ENCODE data around the gene KCNS3.

Gene KCNS3

GRCh38 chr2:17910980-17911379 is 32.5 kb downstream of the KCNS3 start:
- H3K9me3 Mint-ChIP-seq, result peaks cover 3% of the 10 kb centered on the region
- DNase-seq, result no peak
- no peaks in the 10 kb centered on the region for H3K4me1 Mint-ChIP-seq (ENCODE audit: low read depth)
- H3K27me3 Mint-ChIP-seq, result peaks cover 10% of the 10 kb centered on the region
- H3K27ac Mint-ChIP-seq, result no peak overlapping the region
- H3K36me3 Mint-ChIP-seq (ENCODE audit: low read depth), result no peaks in the 10 kb centered on the region
- no peak overlapping the region for H3K4me3 Mint-ChIP-seq

- H3K27me3 Mint-ChIP-seq, result peaks cover 10% of the 10 kb centered on the region
- no peaks in the 10 kb centered on the region for H3K36me3 Mint-ChIP-seq (ENCODE audit: low read depth)
- H3K4me3 Mint-ChIP-seq, result no peak overlapping the region
- DNase-seq, result no peak
- H3K27ac Mint-ChIP-seq, result no peak overlapping the region
- no peaks in the 10 kb centered on the region for H3K4me1 Mint-ChIP-seq (ENCODE audit: low read depth)
- peaks cover 3% of the 10 kb centered on the region for H3K9me3 Mint-ChIP-seq
Observed at GRCh38 chr2:17911491-17912260, 33.2 kb downstream of the KCNS3 start.

- H3K4me1 Mint-ChIP-seq (ENCODE audit: low read depth), result no peaks in the 10 kb centered on the region
- no peak for DNase-seq
- H3K4me3 Mint-ChIP-seq, result no peak overlapping the region
- no peaks in the 10 kb centered on the region for H3K36me3 Mint-ChIP-seq (ENCODE audit: low read depth)
- H3K27ac Mint-ChIP-seq, result no peak overlapping the region
- peaks cover 3% of the 10 kb centered on the region for H3K9me3 Mint-ChIP-seq
- peaks cover 10% of the 10 kb centered on the region for H3K27me3 Mint-ChIP-seq
Observed at GRCh38 chr2:17912266-17912691, 33.8 kb downstream of the KCNS3 start.

- H3K27me3 Mint-ChIP-seq, result peaks cover 10% of the 10 kb centered on the region
- no peaks in the 10 kb centered on the region for H3K4me1 Mint-ChIP-seq (ENCODE audit: low read depth)
- no peak overlapping the region for H3K27ac Mint-ChIP-seq
- H3K4me3 Mint-ChIP-seq, result no peak overlapping the region
- no peaks in the 10 kb centered on the region for H3K36me3 Mint-ChIP-seq (ENCODE audit: low read depth)
- no peak for DNase-seq
- H3K9me3 Mint-ChIP-seq, result no peaks in the 10 kb centered on the region
Observed at GRCh38 chr2:17915099-17915498, 36.6 kb downstream of the KCNS3 start.

- no peak for DNase-seq
- Mint-ChIP-seq H3K27ac (no peak overlapping the region), H3K36me3 (ENCODE audit: low read depth) (no peaks in the 10 kb centered on the region), H3K4me1 (ENCODE audit: low read depth) (no peaks in the 10 kb centered on the region), H3K4me3 (no peak overlapping the region), H3K27me3 (peaks cover 10% of the 10 kb centered on the region), H3K9me3 (no peaks in the 10 kb centered on the region)
Observed at GRCh38 chr2:17915811-17916518, 37.5 kb downstream of the KCNS3 start.

GRCh38 chr2:17916584-17916983 is 38.1 kb downstream of the KCNS3 start:
- Mint-ChIP-seq H3K36me3 (ENCODE audit: low read depth) (no peaks in the 10 kb centered on the region), H3K27ac (no peak overlapping the region), H3K27me3 (peaks cover 10% of the 10 kb centered on the region), H3K4me3 (no peak overlapping the region), H3K9me3 (no peaks in the 10 kb centered on the region), H3K4me1 (ENCODE audit: low read depth) (no peaks in the 10 kb centered on the region)
- DNase-seq, result no peak

- no peaks in the 10 kb centered on the region for H3K36me3 Mint-ChIP-seq (ENCODE audit: low read depth)
- no peak overlapping the region for H3K27ac Mint-ChIP-seq
- DNase-seq, result no peak
- peaks cover 3% of the 10 kb centered on the region for H3K27me3 Mint-ChIP-seq
- no peak overlapping the region for H3K4me3 Mint-ChIP-seq
- no peaks in the 10 kb centered on the region for H3K9me3 Mint-ChIP-seq
- no peaks in the 10 kb centered on the region for H3K4me1 Mint-ChIP-seq (ENCODE audit: low read depth)
Observed at GRCh38 chr2:17918789-17919188, 40.3 kb downstream of the KCNS3 start.

GRCh38 chr2:17930773-17931172 is 52.3 kb downstream of the KCNS3 start:
- H3K27ac Mint-ChIP-seq, result no peak overlapping the region
- H3K27me3 Mint-ChIP-seq, result no peaks in the 10 kb centered on the region
- no peak overlapping the region for H3K4me3 Mint-ChIP-seq
- peaks cover 3% of the 10 kb centered on the region for H3K9me3 Mint-ChIP-seq
- DNase-seq, result no peak
- H3K36me3 Mint-ChIP-seq (ENCODE audit: low read depth), result no peaks in the 10 kb centered on the region
- no peaks in the 10 kb centered on the region for H3K4me1 Mint-ChIP-seq (ENCODE audit: low read depth)

- no peak overlapping the region for H3K4me3 Mint-ChIP-seq
- H3K4me1 Mint-ChIP-seq (ENCODE audit: low read depth), result no peaks in the 10 kb centered on the region
- no peak overlapping the region for H3K27ac Mint-ChIP-seq
- H3K36me3 Mint-ChIP-seq (ENCODE audit: low read depth), result no peaks in the 10 kb centered on the region
- no peak for DNase-seq
- H3K9me3 Mint-ChIP-seq, result peaks cover under 1% of the 10 kb centered on the region
- no peaks in the 10 kb centered on the region for H3K27me3 Mint-ChIP-seq
Observed at GRCh38 chr2:17933256-17933655, 54.8 kb downstream of the KCNS3 start.

- no peak for DNase-seq
- H3K9me3 Mint-ChIP-seq, result peaks cover 4% of the 10 kb centered on the region
- H3K27ac Mint-ChIP-seq, result no peak overlapping the region
- no peaks in the 10 kb centered on the region for H3K27me3 Mint-ChIP-seq
- no peaks in the 10 kb centered on the region for H3K4me1 Mint-ChIP-seq (ENCODE audit: low read depth)
- H3K36me3 Mint-ChIP-seq (ENCODE audit: low read depth), result no peaks in the 10 kb centered on the region
- no peak overlapping the region for H3K4me3 Mint-ChIP-seq
Observed at GRCh38 chr2:17934721-17935120, 56.3 kb downstream of the KCNS3 start.

- peaks cover 4% of the 10 kb centered on the region for H3K9me3 Mint-ChIP-seq
- H3K27me3 Mint-ChIP-seq, result no peaks in the 10 kb centered on the region
- no peaks in the 10 kb centered on the region for H3K4me1 Mint-ChIP-seq (ENCODE audit: low read depth)
- DNase-seq, result no peak
- no peaks in the 10 kb centered on the region for H3K36me3 Mint-ChIP-seq (ENCODE audit: low read depth)
- H3K27ac Mint-ChIP-seq, result no peak overlapping the region
- H3K4me3 Mint-ChIP-seq, result no peak overlapping the region
Observed at GRCh38 chr2:17935242-17935885, 56.9 kb downstream of the KCNS3 start.

- Mint-ChIP-seq H3K4me3 (no peak overlapping the region), H3K27me3 (no peaks in the 10 kb centered on the region), H3K27ac (no peak overlapping the region), H3K36me3 (ENCODE audit: low read depth) (no peaks in the 10 kb centered on the region), H3K9me3 (peaks cover 4% of the 10 kb centered on the region), H3K4me1 (ENCODE audit: low read depth) (no peaks in the 10 kb centered on the region)
- DNase-seq, result no peak
Observed at GRCh38 chr2:17936599-17936998, 58.1 kb downstream of the KCNS3 start.

- no peak overlapping the region for H3K27ac Mint-ChIP-seq
- no peaks in the 10 kb centered on the region for H3K36me3 Mint-ChIP-seq (ENCODE audit: low read depth)
- H3K4me1 Mint-ChIP-seq (ENCODE audit: low read depth), result no peaks in the 10 kb centered on the region
- DNase-seq, result no peak
- peaks cover 4% of the 10 kb centered on the region for H3K9me3 Mint-ChIP-seq
- H3K27me3 Mint-ChIP-seq, result no peaks in the 10 kb centered on the region
- H3K4me3 Mint-ChIP-seq, result no peak overlapping the region
Observed at GRCh38 chr2:17940091-17940630, 61.7 kb downstream of the KCNS3 start.

GRCh38 chr2:17943444-17943843 is 65.0 kb downstream of the KCNS3 start:
- Mint-ChIP-seq H3K4me3 (no peak overlapping the region), H3K9me3 (peaks cover 2% of the 10 kb centered on the region), H3K27ac (no peak overlapping the region), H3K36me3 (ENCODE audit: low read depth) (no peaks in the 10 kb centered on the region), H3K27me3 (no peaks in the 10 kb centered on the region), H3K4me1 (ENCODE audit: low read depth) (no peaks in the 10 kb centered on the region)
- DNase-seq, result no peak

- H3K4me3 Mint-ChIP-seq, result no peak overlapping the region
- no peak for DNase-seq
- H3K36me3 Mint-ChIP-seq (ENCODE audit: low read depth), result no peaks in the 10 kb centered on the region
- H3K9me3 Mint-ChIP-seq, result no peaks in the 10 kb centered on the region
- no peaks in the 10 kb centered on the region for H3K27me3 Mint-ChIP-seq
- H3K4me1 Mint-ChIP-seq (ENCODE audit: low read depth), result no peaks in the 10 kb centered on the region
- H3K27ac Mint-ChIP-seq, result no peak overlapping the region
Observed at GRCh38 chr2:17947113-17947512, 68.6 kb downstream of the KCNS3 start.
